NCI-H82 (cell line): ENCODE measurements around the gene AHSP.
"Not testable (repeated sequence)": the region's sequence is repeated elsewhere in the genome, so short reads cannot be mapped to it uniquely, and the experiment has no call there.

Experiments used
- DNase-seq: peaks from one replicate; lab custom pipeline; 2025; lab: John Stamatoyannopoulos, UW

AHSP gene

DNA sequence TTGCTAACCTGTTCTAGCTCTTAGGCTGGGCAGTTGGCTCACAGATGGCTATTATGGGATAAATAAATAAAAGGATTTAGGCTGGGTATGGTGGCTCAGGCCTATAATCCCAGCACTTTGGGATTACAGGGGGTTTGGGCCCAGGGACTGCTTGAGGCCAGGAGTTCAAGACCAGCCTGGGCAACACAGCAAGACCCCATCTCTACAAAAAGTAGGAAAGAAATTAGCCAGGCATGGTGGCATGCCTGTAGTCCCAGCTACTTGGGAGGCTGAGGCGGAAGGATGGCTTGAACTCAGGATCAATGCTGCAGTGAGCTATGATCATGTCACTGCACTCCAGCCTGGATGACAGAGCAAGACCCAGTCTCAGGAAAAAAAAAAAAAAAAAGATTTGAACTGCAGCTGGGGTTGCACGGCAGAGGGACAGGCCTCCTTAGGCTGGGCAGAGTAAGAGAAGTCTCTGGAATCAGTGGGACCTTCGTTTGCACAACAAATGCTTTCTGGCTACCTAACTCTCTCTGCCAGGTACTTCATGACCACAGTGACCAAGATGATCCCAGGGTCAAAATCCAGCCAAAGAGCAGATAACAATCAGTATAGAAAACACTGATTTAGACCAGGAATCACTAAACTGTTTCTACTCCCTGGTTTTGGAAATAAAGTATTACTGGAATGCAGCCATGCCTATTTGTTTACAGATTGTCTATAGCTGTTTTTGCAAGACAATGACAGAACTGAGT lies 26.3 kb upstream of the AHSP start:
- DNase-seq, result peak; percentile 70

DNA sequence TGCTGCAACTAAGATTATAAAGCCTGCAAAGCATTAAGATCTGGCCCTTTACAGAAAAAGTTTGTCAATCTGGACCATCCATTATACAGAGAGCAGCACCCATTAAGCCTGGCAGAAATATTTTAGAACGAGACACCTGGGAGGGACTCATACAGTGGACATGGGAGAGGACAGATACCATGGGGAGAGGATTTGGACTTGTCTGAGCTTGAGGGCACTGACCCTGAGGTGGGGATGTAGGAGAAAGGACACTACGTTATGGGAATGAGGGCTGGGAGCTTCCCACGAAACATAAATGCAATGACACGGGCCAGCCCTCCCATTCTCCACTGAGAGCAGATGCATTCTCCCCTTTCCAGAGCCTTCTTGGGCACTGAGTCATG lies 25.7 kb upstream of the AHSP start:
- no peak for DNase-seq

DNA sequence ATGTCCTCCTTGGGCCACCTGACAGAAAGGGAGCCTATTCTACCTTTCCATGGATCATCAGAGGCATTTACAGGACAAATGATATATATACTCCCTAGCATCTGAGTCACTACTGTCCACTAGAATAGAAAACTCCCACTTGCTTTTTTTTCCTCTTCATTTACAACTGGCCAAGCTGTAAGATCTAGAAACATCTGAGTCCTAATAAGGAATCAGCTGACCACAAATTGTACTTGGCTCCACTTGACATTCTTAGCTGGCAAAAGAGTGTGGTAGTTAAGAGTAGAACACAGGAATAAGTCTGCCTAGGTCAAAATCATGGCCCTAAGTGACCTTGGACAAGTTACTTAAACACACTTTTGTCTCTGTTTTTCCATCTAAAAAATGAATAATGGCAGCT lies 24.7 kb upstream of the AHSP start:
- no peak for DNase-seq

DNA sequence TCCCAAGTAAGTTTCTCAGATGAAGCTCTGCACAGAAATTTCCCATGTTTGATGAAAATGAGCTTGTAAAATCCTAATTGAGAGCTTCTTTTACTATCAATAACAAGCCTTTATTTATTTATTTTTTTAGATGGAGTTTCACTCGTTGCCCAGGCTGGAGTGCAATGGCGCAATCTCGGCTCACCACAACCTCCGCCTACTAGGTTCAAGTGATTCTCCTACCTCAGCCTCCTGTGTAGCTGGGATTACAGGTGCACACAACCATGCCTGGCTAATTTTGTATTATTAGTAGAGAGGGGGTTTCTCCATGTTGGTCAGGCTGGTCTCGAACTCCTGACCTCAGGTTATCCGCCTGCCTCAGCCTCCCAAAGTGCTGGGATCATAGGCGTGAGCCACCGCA lies 24.1 kb upstream of the AHSP start:
- not testable (repeated sequence) for DNase-seq

DNA sequence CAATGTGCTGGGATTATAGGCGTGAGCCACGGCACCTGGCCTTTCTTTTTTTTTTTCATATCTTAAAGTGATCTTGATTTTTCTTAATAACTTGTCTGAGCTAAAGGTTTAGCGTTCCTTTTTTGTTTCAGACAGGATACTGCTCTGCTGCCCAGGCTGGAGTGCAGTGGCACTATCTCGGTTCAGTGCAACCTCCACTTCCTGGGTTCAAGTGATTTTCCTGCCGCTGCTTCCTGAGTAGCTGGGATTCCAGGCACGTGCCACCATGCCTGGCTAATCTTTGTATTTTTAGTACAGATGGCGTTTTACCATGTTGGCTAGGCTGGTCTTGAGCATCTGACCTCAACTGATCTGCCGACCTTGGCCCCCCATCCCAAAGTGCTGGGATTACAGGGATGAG lies 23.5 kb upstream of the AHSP start:
- DNase-seq, result no peak

DNA sequence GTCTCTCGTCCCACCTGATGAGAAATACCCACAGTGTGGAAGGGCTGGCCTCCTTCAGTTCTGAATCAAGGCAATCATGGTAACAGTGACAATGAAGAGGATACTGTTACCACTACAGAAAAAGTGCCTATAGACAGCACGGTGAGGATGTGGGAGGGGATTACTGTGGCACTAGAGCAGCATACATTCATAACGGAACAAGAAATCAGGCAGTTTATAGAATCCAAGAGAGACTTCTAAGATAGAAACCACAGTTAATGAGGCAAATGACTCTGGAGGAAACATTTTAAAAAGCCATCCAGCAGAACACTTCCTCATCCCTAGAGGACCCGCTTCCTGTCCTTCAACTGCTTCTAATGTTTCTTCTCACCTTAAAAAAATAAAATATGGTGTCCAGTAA lies 22.2 kb upstream of the AHSP start:
- DNase-seq, result no peak

DNA sequence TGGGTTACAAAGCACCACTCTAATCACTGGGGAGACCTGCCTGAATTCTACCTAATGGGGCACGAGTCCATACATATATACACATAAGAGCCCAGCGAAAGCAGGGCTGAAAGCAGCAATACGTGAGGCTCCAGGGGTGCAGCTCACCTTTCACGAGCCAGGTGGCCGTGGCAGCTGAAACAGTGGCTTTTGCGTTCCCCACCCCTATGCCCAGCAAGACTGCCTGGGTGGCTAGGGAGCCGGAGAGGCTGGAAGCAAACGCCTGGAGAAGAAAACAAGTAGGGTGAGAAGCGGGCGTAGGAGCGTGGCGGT lies 20.1 kb upstream of the AHSP start:
- no peak for DNase-seq

DNA sequence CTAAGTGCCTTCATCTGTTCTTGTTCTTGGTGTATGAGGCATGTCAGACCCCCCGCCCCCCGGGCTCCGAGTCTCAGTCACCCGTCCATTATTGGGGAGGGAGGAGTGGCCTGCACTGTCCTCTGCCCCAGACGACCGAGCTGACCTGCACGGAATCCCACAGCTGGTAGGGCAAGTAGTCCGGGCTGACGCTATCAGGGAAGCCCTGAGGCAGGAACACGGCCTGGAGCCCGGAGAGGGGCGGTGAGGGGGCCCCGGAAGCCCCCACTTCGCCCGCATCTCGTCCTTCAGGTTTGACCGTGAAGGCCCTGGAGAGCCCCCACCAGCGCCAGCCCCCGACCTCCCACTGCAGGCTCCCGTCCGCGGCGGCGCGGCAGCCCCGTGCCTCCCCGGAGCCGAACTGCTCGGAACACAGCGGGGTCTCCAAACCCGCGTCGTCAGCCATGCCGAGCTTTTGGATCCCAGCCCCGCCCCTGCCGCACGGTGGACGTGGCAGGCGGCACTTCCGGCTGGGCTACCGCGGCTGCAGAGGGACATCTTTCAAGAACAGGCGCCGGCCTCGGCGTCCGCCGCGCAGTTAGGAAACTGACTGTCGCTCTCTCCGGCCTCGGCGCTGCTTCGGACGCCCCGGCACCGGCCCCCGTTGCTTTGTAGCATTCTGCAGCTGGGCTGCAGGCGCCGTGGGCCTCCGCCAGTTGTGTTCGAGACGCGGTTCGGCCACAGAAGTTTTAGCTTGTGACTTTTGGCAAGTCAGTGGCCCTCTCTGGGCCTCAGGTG lies 19.6 kb upstream of the AHSP start, which contains the start of gene RUSF1:
Gene RUSF1, minus strand, starts transcription at position 463 of the 777 bp plus-strand sequence. Its CDS starts 18 bp downstream, at position 445.
- DNase-seq, result peak; percentile 85

DNA sequence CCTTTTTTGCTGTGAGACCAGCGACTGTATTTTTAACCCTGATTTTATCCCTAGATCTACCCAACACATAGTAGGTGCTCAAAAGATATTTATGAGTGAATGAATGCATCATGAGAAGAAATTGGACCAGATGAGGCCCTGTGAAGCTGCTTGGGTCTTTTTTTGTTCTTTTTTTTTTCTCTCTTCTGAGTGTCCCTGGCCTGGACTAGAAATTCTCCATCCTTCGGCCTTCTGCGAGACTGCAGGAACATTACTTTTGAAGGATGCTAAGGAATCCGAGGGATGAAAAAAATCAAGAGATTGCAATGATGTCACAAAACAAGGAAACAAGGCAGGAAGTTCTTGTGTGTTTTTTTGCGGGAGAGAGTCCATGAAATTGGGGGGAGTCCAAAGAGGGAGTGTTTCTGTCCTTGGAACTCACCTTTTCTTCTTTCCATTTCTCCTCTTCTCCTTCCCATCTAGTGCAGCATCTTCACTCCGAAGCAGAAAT lies 18.9 kb upstream of the AHSP start:
- no peak for DNase-seq

DNA sequence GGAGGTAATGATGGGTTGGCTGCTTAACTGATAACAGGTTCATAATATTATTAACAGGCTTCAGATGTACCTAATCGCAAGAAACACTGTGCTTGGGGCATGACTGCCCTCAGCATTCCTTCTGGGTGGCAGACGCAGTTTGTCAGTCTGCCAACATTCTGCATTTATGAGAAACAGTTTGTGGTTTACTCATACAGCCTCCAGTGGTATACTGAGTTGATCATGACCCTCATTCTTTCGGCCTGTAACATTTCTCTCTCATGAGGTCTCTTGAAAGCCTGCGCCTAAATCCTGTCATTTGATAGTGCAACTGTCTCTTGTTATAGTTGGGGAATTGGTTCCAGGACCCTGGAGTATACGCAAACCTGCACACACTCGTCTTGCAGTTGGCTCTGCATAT lies 14.6 kb upstream of the AHSP start:
- DNase-seq, result no peak

DNA sequence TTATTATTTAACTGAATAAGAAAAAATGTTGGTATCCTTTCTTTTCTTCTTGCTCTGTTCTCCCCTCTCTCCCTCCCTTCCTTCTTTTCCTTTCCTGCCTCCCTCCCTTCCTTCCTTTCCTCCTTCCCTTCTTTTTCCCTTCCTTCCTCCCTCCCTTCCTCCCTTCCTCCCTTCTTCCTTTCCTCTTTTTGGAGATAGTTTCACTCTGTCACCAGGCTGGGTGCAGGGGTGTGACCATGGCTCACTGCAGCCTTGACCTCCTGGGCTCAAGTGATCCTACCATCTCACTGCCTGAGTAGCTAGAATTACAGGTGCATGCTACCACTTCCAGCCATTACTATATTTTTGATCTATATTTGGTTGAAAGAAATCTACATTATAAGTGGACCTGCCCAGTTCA lies 13.8 kb upstream of the AHSP start:
- no peak for DNase-seq

DNA sequence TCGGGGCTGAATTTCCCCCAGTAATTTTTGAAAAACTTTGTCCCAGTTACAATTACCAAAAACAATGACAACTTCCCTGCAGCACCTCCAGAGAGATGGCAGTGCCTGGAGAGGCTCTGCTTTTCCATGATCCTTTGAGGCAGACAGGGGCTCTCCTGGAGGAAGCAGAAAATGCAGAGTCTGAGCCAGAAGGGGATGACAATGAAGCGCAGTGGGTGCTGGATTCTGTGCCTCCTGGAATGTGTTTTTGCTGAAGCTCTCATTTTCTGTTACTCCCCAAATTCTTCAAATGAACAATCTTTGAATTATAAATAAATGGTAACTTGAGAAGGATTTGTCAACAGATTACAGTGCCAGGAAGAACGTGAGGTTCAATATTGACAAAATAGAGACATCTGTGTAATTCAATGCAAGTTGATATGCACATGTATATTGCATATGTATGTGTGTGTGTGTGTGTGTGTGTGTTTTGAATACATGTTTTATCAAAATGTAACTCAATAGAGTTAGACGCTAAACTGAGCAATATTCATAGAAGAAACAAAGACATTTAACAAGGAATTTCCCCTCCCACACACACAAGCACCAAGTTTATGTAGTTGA lies 9.8 kb upstream of the AHSP start:
- no peak for DNase-seq

DNA sequence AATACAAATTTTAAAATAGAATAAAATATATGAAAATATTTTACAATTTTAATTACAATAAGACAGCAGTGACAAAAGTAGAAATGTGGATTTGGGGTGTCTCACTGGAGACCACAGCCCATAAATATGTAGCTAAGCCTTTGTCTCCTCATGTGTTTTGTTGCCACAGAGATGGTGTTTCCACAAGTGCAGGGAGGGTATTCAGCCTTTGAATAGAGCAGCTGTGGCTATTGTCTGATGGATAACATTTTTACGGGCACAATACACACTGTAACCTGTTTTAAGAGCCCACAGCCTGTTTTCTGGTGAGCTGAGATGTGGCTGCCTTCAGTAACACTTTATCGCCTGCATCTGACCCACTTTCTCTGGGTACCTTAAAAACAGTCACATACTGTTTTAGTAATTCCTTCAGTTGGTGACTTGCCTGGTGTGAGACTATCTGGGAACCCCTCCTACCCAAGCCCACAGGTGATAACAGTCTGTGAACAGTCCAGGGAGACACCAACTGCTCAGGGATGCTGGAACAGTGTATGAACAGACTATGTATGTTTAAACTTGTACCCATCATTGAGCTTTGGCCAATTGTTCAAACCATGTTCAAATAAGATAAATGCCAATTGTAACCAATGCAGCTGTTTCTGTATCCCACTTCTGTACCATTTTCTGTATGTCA lies 7.8 kb upstream of the AHSP start:
- DNase-seq, result no peak

DNA sequence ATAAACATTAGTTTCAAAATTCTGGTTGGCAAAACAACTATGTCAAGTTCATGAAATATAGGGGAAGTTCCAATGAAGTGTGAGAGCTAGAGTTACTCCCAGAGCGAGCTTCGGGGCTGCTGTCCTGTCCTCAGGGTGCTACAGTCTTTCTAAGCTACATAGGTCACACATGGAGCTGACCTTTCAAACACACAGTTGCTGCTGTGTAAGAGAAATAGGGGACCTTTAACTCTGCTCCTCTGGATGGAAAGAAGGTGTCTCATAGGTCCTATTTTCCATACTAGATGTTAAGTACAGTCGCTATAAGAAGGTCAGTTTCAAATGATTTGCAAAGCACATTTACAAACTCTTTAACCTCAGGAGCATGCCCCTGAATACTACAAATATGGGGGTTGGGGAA lies 6.3 kb upstream of the AHSP start:
- no peak for DNase-seq

DNA sequence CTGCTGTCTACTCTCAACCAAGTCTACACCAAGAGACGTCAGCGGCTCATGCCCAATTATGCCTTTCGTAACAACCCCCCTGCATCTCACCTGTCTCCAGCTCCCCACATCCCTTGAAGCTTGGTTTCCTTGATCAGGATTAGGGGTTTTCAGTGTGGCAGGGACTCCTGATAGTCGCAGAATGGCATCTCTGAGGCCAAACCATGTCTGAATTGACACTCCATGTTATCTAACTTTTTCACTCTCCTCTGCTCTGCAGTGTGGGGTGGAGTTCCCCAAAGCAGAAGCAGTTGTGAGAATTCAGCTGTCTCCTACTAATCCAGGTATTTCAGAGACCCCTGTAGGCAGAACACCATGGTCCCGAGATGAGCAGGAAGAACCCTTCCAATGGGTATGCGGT lies 5.6 kb upstream of the AHSP start:
- no peak for DNase-seq

DNA sequence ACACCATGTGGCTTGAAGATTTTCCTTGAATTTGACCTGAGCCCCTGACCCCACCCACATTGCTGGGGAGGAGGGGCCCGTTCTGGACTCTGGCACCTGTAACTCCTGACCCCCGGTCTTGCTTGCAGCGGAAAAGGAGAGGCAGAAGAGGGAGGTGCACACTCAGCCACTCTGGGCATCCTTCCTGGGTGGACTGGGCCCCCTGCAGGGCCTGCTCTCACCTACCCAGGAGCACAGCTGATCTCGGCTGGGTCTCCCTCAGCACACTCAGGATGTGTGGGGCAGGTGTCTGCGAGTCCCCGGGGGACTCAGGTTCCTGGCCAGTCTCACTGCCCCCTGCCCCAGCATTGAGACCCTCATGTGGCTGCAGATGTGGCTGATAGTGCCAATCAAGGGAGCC lies 3.9 kb upstream of the AHSP start:
- DNase-seq, result not testable (repeated sequence)

DNA sequence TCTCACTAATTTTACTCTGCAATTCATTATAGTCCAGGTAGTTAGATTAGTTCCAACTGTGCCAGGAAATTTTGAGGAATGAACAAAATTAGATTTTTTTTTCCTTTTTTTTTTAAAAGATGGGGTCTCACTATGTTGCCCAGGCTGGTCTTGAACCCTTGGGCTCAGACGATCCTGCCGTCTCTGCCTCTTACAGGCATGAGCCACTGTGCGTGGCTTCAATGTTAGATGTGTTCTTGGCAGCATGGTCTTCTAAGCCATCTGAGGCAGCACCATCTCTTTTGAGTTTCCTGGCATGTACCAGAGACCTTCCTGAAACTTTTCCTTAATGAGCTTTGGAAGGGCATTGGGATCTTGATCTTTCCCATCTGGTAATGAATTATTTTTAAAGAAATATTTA lies 2.6 kb upstream of the AHSP start:
- no peak for DNase-seq

DNA sequence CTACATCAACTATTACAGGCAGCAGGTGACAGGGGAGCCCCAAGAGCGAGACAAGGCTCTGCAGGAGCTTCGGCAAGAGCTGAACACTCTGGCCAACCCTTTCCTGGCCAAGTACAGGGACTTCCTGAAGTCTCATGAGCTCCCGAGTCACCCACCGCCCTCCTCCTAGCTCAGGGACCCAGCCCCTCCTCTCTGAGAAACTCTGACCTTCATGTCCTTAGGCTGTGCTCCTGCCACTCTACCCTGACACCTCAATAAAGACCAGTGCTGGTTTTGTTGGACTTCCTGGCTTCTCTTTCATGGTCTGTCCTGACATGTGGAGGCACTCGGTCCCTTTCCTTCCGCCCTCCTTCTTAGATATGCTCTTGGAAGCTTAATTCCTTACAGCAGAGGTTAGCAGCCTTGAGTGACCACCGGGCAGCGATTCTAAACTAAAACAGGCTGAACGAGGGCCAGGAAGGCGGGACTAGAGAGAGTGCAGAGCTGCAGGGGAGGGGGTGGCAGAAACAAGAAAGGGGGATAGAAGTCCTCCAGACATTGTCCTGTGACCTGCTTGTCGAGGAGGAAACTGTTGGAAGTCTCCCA lies 915 bp downstream of the AHSP start:
- DNase-seq, result no peak

DNA sequence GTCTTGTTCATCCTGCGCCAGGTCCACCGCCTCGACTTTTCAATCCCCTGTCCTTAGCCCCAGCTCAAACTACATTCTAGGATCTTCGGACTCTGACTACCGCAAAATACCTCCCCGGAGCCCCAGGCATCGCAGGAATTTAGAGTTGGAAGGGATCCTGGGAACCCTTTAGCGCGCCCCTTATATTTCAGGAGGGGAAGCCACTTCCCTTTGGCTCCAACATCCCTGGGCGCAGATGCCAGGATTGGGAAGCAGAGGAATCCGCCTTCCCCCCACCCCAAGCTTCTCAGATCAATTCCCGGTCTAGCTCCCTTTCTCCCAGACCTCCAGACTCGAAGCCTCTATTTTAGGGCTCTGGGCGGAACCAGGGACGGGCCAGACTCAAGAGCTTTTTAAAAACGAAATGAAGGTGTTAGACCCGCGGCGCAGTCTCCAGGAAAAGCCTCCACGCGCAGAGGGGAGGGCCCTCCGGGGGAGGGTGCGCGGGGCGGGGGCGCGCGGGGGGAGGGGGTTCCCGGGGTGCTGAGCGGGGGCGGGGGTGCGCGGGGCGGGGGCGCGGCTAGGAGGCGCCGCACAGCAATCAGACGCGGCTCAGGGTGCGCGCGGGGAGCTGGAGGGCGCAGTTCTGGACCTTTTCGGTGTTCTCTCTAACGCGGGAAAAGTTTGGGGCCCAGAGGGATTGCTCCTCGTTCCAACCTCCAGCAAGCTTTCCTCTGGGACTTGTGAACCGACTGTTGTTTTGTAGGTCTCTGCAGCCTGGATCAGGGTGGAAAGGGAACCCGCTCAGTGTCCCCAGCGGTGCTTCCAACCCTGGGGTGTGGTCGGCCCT lies 1.6 kb downstream of the AHSP start:
- no peak for DNase-seq

DNA sequence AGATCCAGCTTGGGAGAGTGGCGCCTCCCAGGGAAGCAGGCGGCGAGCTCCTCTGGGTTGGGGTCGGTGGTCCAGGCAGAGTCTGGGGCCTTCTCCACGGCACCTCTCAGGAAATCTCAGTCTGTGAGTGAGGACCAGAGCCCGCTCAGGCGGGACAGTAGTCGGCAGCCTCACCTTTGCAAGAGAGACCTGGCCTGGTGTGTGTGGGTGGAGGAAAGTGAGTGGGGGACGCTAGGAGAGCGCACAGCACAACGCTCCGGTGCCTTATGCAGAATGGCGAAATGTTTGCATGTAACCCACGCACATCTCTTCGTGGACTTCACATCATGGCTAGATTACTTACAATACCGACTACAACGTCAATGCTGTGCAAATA lies 2.2 kb downstream of the AHSP start:
- no peak for DNase-seq

DNA sequence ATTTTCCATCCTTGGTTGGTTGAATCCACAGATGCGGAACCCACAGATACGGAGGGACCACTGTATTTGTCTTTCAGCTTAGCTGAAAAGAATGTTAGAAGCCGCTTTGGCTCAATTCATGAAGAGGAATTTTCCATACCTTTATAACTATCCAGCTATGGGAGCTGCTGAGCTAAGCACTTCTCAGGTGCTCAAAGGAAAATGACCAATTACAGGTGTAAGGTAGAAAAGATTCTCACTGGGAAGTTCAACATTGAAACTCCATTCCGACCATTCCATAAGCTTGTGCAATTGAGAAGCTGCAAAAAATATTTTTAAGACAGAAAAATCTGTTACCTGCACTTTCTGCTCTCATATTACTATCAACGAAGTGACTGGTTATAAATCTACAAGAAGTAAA lies 2.7 kb downstream of the AHSP start:
- no peak for DNase-seq
